HG02938 (cell line): ENCODE data around the gene ITGB3.
"Not testable (repeated sequence)": the region's sequence is repeated elsewhere in the genome, so short reads cannot be mapped to it uniquely, and the experiment has no call there.

Experiments used
- ATAC-seq: cut with Tn5 transposase; IDR thresholded peaks from one replicate; pipeline ENCODE4 v1.9.1; 2021; ENCODE audit warnings: mild to moderate bottlenecking, moderate library complexity; ENCODE audit not compliant: unreplicated experiment

Gene ITGB3

GRCh38 chr17:47243737-47244598, 9.7 kb upstream of the ITGB3 start:
- ATAC-seq, result no peak

GRCh38 chr17:47244697-47245096, 8.9 kb upstream of the ITGB3 start:
- ATAC-seq, result no peak

GRCh38 chr17:47246120-47246519, 7.5 kb upstream of the ITGB3 start:
- ATAC-seq, result no peak

- ATAC-seq, result no peak
These were observed 2.8 kb upstream of the ITGB3 start for GRCh38 chr17:47250855-47251254.

DNA sequence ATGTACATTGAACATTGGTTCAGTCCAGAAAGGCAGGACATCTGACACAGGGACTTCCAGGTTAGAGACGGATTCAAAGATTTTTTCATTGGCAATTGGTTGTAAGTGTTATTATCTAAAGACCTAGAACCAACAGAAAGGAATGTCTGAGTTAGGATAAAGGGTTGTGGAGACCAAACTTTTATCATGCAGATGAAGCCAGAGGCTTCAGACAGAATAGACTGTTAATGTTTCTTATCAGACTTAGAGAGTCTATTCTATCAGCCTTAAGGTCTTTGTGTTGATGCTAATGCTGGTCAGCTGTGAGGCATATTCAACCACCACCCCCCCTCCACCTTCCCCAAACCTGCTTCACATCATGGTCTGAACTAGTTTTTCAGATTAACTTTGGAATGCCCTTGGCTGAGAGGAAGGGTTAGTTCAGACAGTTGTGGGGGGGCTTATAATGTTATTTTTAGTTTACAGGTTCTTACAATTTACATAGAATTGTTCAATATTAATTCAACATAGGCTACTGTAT, 2.1 kb upstream of the ITGB3 start:
- ATAC-seq, result no peak

GRCh38 chr17:47252209-47252608, 1.4 kb upstream of the ITGB3 start:
- ATAC-seq, result no peak

GRCh38 chr17:47252766-47253512, 688 bp upstream of the ITGB3 start:
- no peak for ATAC-seq

- ATAC-seq, result no peak
These were observed 846 bp downstream of the ITGB3 start for GRCh38 chr17:47254403-47254943.

DNA sequence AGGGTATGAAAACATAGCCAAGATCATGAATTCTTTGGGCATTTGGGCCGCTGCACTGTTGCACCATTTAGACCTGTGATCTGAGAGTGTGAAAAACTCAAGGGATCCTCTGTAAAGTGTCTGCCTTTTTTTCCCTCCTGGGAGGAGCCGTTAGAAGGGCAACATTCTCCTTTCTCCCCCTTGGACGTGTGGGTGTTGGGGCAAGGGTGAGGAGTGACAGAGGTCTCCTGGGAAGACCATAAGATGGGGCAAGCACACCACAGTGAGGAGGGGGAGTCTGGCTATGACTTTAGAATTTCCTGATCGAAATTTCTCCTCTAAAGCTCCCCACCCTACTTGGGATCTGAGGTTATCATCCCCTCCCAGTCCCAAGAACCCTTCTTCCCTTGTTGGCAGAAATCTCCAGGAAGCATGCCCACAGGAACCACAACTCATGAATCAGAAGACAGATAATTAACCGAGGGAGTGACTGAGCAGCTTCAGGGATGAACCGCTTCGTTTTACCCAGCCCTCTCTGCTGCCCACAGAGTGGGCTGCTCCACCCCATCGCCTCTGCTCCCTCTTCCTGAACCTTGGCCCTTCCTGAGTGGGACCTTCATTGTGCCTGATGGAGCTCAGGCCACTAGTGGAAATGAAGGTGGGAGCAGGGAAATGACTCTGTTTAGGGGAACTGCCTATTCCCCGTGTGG, 4.2 kb downstream of the ITGB3 start:
- no peak for ATAC-seq

DNA sequence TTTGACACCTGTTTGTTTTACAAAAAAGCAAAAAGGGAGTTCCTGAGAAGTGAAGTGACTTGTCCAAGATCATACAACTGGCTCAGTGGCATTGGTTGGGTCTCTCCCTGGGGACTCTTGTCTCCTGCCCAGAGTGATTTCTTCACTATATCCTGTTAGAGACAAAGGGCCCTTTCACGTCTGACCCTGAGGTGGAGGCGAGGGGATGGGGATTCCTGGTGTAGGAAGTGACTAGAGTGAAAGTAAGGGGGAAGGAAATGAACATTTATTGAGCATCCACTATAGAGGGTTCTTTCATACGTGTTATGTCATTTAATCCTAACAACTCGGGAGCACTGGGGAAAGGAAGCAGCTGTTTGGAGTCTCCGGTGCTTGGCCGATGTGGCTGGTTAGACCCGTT, 9.0 kb downstream of the ITGB3 start:
- ATAC-seq, result no peak

DNA sequence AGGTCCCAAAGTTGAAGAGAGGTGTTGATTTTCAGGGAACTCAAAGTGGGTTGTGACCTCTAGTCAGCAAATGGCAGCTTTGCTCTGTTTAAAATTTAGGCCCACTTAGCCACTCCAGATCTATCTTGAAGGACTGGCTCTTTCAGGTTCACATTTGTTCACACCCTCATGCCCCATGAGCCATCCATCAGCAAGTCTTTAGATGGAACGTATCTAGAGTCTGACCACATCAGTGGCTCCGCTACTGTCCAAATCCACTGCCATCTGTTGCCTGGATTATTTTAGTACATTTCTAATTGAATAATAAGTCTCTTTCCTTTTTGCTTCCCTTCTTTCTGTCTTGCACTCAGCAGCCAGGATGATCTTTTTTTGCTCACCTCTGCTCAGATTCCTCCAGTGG, 10.5 kb downstream of the ITGB3 start:
- no peak for ATAC-seq

GRCh38 chr17:47265983-47266541, 12.4 kb downstream of the ITGB3 start:
- ATAC-seq, result no peak

- no peak for ATAC-seq
These were observed 13.2 kb downstream of the ITGB3 start for GRCh38 chr17:47266782-47267181.

DNA sequence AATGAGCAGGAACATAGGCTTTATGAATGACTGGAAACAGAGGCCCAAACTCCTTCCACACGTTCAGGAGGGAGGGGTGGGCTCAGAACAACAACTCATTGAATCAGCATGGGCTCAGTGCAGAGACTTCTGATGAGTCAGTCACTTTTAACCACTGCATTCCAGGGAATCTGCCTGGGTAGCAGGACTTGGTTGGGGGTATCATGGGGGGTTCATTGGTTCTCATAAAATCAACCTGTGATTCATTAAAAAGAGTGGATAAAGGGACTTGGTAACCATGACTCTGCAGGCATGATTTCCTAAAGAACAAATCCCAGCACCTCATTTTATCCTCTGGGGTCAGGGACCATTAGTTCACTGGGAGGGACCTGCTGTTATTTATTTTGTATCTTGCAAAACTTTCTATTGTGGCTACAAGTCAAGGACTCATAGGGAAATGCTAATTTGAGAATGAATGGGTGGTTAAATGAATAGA, 13.8 kb downstream of the ITGB3 start:
- ATAC-seq, result no peak

GRCh38 chr17:47268964-47269363, 15.3 kb downstream of the ITGB3 start:
- ATAC-seq, result not testable (repeated sequence)

DNA sequence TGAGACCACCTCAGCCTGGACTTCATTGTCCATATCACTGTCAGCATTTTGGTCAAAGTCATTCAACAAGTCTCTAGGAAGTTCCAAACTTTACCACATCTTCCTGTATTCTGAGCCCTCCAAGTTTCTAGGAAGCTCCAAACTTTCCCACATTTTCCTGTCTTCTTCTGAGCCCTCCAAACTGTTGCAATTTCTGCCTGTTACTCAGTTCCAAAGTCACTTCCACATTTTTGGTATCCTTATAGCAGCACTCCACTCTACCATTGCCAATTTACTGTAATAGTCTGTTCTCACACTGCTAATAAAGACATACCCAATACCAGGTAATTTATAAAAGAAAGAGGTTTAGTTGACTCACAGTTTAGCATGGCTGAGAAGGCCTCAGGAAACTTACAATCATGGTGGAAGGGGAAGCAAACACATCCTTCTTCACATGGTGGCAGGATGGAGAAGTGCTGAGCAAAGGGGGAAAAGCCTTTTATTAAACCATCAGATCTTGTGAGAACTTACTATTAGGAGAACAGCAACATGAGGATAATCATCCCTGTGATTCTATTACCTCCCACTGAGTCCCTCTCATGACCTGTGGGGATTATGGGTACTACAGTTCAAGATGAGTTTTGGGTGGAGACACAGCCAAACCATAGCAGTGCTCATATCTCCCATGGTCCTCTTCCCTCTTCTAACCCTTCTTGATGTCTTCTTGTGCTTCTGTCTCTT, 16.1 kb downstream of the ITGB3 start:
- not testable (repeated sequence) for ATAC-seq

DNA sequence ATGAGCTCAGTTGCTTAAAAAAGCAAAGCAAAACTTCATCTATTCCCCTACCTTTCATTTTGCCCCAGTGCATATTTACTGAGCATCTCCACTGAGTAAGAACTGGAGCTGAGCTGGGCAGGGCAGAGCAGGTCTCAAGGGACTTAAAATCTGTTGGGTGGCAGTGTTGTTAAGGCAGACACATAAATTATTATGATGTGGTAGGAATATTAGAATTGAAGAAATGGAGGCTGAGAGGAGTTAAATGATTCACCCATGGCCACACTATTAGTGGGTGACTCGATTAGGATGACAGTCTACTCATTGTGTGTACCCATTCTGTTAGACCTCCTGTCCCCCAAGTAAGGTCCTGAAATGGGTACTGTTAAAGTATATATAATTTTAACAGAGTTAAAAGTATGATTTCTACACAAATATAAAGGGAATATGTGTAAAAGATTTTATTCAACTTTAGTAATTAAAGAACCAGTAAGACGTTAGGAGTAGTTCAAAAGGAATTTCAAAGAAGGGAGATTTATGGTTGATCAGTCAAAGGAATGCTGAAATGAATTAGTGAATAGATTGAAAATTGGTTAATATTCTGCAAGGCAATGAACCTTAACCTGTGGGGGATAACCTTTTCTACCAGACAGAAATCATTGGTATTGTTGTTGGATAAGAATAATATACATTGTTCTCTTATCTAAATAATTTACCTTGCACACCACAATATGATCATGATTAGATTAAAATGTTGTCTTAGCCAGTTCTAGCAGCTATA, 17.5 kb downstream of the ITGB3 start:
- no peak for ATAC-seq

DNA sequence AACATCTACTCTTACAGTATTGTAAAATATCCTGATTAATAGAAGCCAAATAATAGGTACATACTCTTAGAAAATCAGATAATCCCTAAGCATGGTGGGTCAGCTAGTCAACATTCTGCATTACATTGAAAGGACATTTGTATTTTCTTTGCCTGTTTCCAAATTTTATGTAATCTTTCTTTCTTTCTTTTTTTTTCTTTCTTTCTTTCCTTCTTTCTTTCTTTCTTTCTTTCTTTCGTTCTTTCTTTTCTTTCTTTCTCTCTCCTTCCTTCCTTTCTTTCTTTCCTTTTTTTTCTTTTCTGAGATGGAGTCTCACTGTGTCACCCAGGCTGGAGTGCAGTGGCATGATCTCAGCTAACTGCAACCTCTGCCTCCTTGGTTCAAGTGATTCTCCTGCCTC, 18.9 kb downstream of the ITGB3 start:
- no peak for ATAC-seq

DNA sequence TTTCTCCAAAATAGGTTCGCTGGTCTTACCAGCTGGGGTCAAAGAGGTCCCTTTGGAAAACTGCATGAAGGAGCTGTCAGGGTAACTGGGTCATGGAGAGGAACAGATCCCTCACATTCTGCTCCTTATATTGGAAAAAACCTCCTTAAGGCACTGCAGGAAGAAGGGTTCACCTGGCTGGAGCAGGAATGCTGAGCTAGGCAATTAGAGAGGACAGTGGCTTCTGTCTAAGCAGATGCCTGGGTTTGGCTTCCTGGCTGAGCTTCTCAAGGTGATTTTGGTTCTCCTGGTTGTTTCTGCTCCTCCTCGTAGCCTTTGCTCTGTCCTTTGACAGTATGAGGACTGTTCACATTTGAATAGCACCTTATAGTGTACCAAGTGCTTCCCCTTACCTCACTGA, 19.6 kb downstream of the ITGB3 start:
- ATAC-seq, result no peak
